IPS-15b (cell line): ENCODE results near the gene SCRN2.

Experiments
- H3K27me3 ChIP-seq: one replicate; pipeline ENCODE4 v1.6.1; 2013; ENCODE audit warnings: low read length; ENCODE audit not compliant: control insufficient read depth, insufficient read depth
- H3K36me3 ChIP-seq: one replicate; pipeline ENCODE4 v1.6.1; 2013; ENCODE audit warnings: low read length; ENCODE audit not compliant: control insufficient read depth, insufficient read depth
- H3K4me1 ChIP-seq: one replicate; pipeline ENCODE4 v1.6.1; 2013; ENCODE audit warnings: mild to moderate bottlenecking, low read length; ENCODE audit not compliant: control insufficient read depth, insufficient read depth
- H3K4me3 ChIP-seq: one replicate; pipeline ENCODE4 v1.5.1; 2013; ENCODE audit warnings: low read depth, low read length
- H3K9ac ChIP-seq: one replicate; pipeline ENCODE4 v1.6.1; 2013; ENCODE audit warnings: low read depth, mild to moderate bottlenecking, low read length
- H3K9me3 ChIP-seq: one replicate; pipeline ENCODE4 v1.6.1; 2013; ENCODE audit warnings: mild to moderate bottlenecking, low read length; ENCODE audit not compliant: control insufficient read depth, insufficient read depth

SCRN2 gene

GRCh38 chr17:47840742-47841487 lies at the start of gene SCRN2:
Gene SCRN2, minus strand, starts transcription at chr17:47841273. Its CDS starts 430 bp downstream, at chr17:47840843.
- Histone ChIP-seq H3K9me3 (no peaks in the 10 kb centered on the region), H3K4me1 (peaks cover 7% of the 10 kb centered on the region), H3K36me3 (peaks cover 5% of the 10 kb centered on the region), H3K9ac (peak within 1 kb of the TSS; percentile 65), H3K4me3 (peak within 1 kb of the TSS; percentile 87), H3K27me3 (peaks cover 19% of the 10 kb centered on the region)

GRCh38 chr17:47889734-47890529 lies 48.9 kb upstream of the SCRN2 start:
- no peaks in the 10 kb centered on the region for H3K27me3 ChIP-seq
- no peaks in the 10 kb centered on the region for H3K9me3 ChIP-seq
- no peak overlapping the region for H3K9ac ChIP-seq
- no peak overlapping the region for H3K4me3 ChIP-seq
- no peaks in the 10 kb centered on the region for H3K36me3 ChIP-seq
- peaks cover 15% of the 10 kb centered on the region for H3K4me1 ChIP-seq

DNA sequence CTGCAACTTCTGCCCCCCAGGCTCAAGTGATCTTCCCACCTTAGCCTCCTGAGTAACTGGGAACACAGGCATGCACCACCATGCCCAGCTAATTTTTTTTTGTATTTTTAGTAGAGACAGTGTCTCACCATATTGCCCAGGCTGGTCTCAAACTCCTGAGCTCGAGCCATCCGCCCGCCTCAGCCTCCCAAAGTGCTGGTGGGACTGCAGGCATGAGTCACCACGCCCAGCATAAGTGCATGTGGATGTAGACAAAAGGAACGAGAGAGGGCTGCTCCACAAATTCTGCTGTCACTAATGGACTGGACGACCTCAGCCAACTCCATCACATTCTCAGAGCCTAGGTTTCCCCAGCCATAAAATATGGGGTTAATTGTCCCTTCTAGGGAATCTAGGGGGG lies 47.2 kb upstream of the SCRN2 start:
- H3K4me1 ChIP-seq, result peaks cover 14% of the 10 kb centered on the region
- H3K9ac ChIP-seq, result no peak overlapping the region
- H3K36me3 ChIP-seq, result no peaks in the 10 kb centered on the region
- H3K9me3 ChIP-seq, result no peaks in the 10 kb centered on the region
- H3K4me3 ChIP-seq, result no peak overlapping the region
- peaks cover 2% of the 10 kb centered on the region for H3K27me3 ChIP-seq

- Histone ChIP-seq H3K9me3 (no peaks in the 10 kb centered on the region), H3K4me3 (no peak overlapping the region), H3K4me1 (peaks cover 15% of the 10 kb centered on the region), H3K9ac (no peak overlapping the region), H3K27me3 (peaks cover 11% of the 10 kb centered on the region), H3K36me3 (no peaks in the 10 kb centered on the region)
Measured at GRCh38 chr17:47884905-47885730, 44.0 kb upstream of the SCRN2 start.

- Histone ChIP-seq H3K27me3 (peaks cover 11% of the 10 kb centered on the region), H3K9ac (no peak overlapping the region), H3K9me3 (no peaks in the 10 kb centered on the region), H3K36me3 (no peaks in the 10 kb centered on the region), H3K4me1 (peaks cover 14% of the 10 kb centered on the region), H3K4me3 (no peak overlapping the region)
Measured at GRCh38 chr17:47884427-47884740, 43.3 kb upstream of the SCRN2 start.

DNA sequence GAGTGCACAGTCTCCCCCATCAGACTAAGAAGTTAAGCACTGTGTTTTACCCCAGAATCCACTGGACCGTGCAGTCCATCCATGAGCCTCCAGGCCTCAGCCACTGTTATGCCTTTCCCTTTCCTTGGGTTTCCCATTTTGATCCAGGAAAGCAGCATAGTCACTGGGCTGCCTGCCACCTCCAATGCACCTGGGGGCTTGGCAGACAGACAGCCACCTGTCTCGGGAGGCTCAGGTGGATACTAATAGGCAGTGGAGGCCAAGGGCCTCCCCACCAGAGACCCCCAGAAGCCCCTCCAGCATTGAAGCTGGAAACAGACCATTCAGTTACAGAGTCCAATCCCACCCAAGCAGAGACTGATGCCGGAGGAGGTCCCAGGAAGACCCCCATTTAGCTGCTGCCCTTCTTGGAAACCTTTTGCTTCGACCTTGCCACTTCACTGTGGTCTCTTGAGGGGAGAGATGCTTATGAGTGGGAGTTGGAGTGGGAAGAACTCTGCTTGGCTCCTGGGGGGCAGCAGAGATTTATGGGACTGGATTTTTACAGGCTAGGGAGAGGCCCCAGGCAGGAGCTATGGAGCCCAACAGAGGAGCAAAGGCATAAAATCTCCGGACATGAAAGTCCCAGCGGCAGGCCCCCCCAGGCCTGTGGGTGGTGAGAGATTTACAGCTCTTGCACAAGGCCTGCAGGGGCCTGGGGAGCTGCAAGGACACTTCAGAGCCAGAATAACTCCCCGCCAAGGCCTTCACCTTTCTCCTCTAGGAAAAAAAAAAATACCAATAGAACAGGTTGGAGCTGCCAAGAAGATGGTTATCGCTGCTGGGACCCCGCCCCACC lies 42.7 kb upstream of the SCRN2 start:
- peaks cover 11% of the 10 kb centered on the region for H3K27me3 ChIP-seq
- H3K9ac ChIP-seq, result no peak overlapping the region
- peaks cover 14% of the 10 kb centered on the region for H3K4me1 ChIP-seq
- H3K4me3 ChIP-seq, result no peak overlapping the region
- H3K36me3 ChIP-seq, result no peaks in the 10 kb centered on the region
- H3K9me3 ChIP-seq, result no peaks in the 10 kb centered on the region

GRCh38 chr17:47882695-47883588 lies 41.9 kb upstream of the SCRN2 start:
- Histone ChIP-seq H3K4me1 (peaks cover 18% of the 10 kb centered on the region), H3K27me3 (peaks cover 11% of the 10 kb centered on the region), H3K36me3 (no peaks in the 10 kb centered on the region), H3K4me3 (no peak overlapping the region), H3K9ac (no peak overlapping the region), H3K9me3 (no peaks in the 10 kb centered on the region)

DNA sequence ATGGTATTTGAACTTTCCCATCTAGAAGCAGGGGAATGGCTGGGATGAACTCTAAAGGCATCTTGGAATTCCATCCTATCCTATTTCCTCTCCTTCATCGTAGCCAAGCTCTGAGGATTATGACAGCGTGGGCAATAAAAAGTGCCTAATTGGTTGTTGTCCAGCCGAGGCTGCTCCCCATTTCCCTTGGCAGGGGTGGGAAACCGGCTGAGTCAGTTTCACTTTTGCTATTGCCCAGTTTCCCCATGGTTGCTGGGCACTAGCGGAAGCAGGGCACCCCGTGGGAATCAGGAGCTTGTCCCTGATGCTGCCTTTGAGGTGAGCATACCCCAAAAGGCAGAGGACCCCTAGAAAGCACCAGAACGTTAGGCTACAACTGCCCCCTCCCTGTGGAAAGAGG lies 41.2 kb upstream of the SCRN2 start:
- H3K4me1 ChIP-seq, result peaks cover 18% of the 10 kb centered on the region
- H3K4me3 ChIP-seq, result no peak overlapping the region
- H3K9ac ChIP-seq, result no peak overlapping the region
- H3K36me3 ChIP-seq, result no peaks in the 10 kb centered on the region
- H3K9me3 ChIP-seq, result no peaks in the 10 kb centered on the region
- peaks cover 11% of the 10 kb centered on the region for H3K27me3 ChIP-seq

DNA sequence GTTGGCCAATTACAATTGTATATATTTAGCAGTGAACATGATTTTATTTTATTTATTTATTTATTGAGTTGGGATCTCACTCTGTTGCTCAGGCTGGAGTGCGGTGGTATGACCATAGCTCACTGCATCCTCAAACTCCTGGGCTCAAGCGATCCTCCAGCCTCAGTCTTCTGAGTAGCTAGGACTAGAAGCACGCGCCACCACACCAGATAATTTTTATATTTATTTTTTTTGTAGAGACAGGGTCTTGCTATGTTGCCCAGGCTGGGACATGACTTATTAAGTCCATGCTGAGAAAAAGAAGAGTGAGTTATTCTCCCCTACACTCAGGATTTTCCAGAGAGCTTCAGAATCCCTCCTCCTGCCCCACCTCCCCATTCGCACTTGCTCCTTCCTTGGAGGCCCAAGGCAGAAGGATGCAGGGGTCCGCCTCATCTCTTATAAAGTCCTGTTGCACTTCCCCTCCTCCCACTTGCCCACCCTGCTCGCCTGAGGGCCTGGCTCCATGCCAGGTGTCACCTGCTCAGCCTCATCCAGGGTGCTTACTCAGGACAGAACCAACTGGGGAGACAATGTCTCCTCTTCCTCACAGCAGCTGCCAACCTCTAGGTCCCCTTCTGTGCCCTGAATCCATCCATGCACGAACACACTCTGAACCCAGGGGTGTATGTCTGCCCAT lies 38.8 kb upstream of the SCRN2 start:
- peaks cover 16% of the 10 kb centered on the region for H3K4me1 ChIP-seq
- H3K4me3 ChIP-seq, result no peak overlapping the region
- no peak overlapping the region for H3K9ac ChIP-seq
- H3K27me3 ChIP-seq, result peaks cover 23% of the 10 kb centered on the region
- H3K36me3 ChIP-seq, result no peaks in the 10 kb centered on the region
- H3K9me3 ChIP-seq, result no peaks in the 10 kb centered on the region

- peaks cover 29% of the 10 kb centered on the region for H3K27me3 ChIP-seq
- peaks cover 10% of the 10 kb centered on the region for H3K4me1 ChIP-seq
Measured at GRCh38 chr17:47879028-47879585, 38.0 kb upstream of the SCRN2 start.

More at GRCh38 chr17:47879028-47879585, 38.0 kb upstream of the SCRN2 start:
- Histone ChIP-seq H3K36me3 (no peaks in the 10 kb centered on the region), H3K4me3 (no peak overlapping the region), H3K9ac (no peak overlapping the region), H3K9me3 (no peaks in the 10 kb centered on the region)
